GM13976 (cell line): ENCODE results near the gene GBX1.

Source experiments
- DNase-seq: peaks from one replicate; pipeline ENCODE4 v3.0.0; 2012; ENCODE audit warnings: low spot score
- CTCF ChIP-seq: IDR thresholded peaks from 2 replicates; pipeline ENCODE4 v1.5.1; 2012; ENCODE audit warnings: borderline replicate concordance, mild to moderate bottlenecking; ENCODE audit not compliant: insufficient read depth; ENCODE audit errors: extremely low read depth, missing control alignments, control extremely low read depth
- in situ Hi-C: fragments of 300-500 bp; cut with MboI; formaldehyde crosslinking; loops from one replicate; pipeline ENCODE4 v1.12.0; 2022; ENCODE audit warnings: low sequenced_read_pairs, mixed read lengths, inconsistent platforms; ENCODE audit not compliant: unreplicated experiment

The GBX1 gene

GRCh38 chr7:151129117-151129959 lies 38.2 kb downstream of the GBX1 start:
- in situ Hi-C loops, result no loop called here
- DNase-seq, result no peak
- TF ChIP-seq CTCF, result no peak

- TF ChIP-seq CTCF, result no peak
- in situ Hi-C loops, result no loop called here
Observed at GRCh38 chr7:151128716-151129115, 38.8 kb downstream of the GBX1 start.

GRCh38 chr7:151128144-151128543 lies 39.4 kb downstream of the GBX1 start:
- no peak for TF ChIP-seq CTCF
- in situ Hi-C loops, result no loop called here
- no peak for DNase-seq

More at GRCh38 chr7:151128716-151129115, 38.8 kb downstream of the GBX1 start:
- DNase-seq, result no peak

- no peak for DNase-seq
- TF ChIP-seq CTCF, result no peak
- in situ Hi-C loops, result no loop called here
Observed at GRCh38 chr7:151126491-151127137, 40.9 kb downstream of the GBX1 start.

GRCh38 chr7:151125846-151126481 lies 41.5 kb downstream of the GBX1 start:
- no peak for DNase-seq
- TF ChIP-seq CTCF, result no peak
- in situ Hi-C loops, result no loop called here

GRCh38 chr7:151125470-151125845 lies 42.0 kb downstream of the GBX1 start:
- DNase-seq, result no peak
- TF ChIP-seq CTCF, result no peak
- in situ Hi-C loops, result no loop called here
